NCI-H774 (cell line): ENCODE measurements around the gene COL4A1.

Experiments used
- DNase-seq: peaks from one replicate; lab custom pipeline; 2025; lab: John Stamatoyannopoulos, UW

The COL4A1 gene

GRCh38 chr13:110161112-110161882, 145.7 kb downstream of the COL4A1 start:
- DNase-seq = no peak

GRCh38 chr13:110158226-110158625, 148.7 kb downstream of the COL4A1 start:
- DNase-seq = no peak

GRCh38 chr13:110157718-110158117, 149.2 kb downstream of the COL4A1 start:
- DNase-seq = no peak

GRCh38 chr13:110156301-110157049, 150.5 kb downstream of the COL4A1 start:
- DNase-seq = no peak

- no peak for DNase-seq
Observed at GRCh38 chr13:110155072-110155471, 151.9 kb downstream of the COL4A1 start.

- no peak for DNase-seq
Observed at GRCh38 chr13:110154410-110154933, 152.5 kb downstream of the COL4A1 start.

- DNase-seq = no peak
Observed at GRCh38 chr13:110152351-110152750, 154.6 kb downstream of the COL4A1 start.

GRCh38 chr13:110151462-110151861, 155.5 kb downstream of the COL4A1 start:
- DNase-seq = no peak

GRCh38 chr13:110150384-110151101, 156.4 kb downstream of the COL4A1 start:
- no peak for DNase-seq

GRCh38 chr13:110149036-110149435, 157.9 kb downstream of the COL4A1 start:
- DNase-seq = no peak

GRCh38 chr13:110140099-110140498, 166.9 kb downstream of the COL4A1 start:
- DNase-seq = no peak

GRCh38 chr13:110138700-110139036, 168.3 kb downstream of the COL4A1 start:
- DNase-seq = no peak

- peak; percentile 97 for DNase-seq
Observed at GRCh38 chr13:110138010-110138699, 168.8 kb downstream of the COL4A1 start.

GRCh38 chr13:110137680-110138009, 169.3 kb downstream of the COL4A1 start:
- peak; percentile 90 for DNase-seq

GRCh38 chr13:110136660-110137585, 170.0 kb downstream of the COL4A1 start:
- no peak for DNase-seq

- DNase-seq = no peak
Observed at GRCh38 chr13:110135977-110136597, 170.9 kb downstream of the COL4A1 start.

- DNase-seq = no peak
Observed at GRCh38 chr13:110134801-110135200, 172.2 kb downstream of the COL4A1 start.

GRCh38 chr13:110133425-110134235, 173.3 kb downstream of the COL4A1 start:
- no peak for DNase-seq

GRCh38 chr13:110132225-110132982, 174.6 kb downstream of the COL4A1 start:
- DNase-seq = no peak
